ENCODE measurements around the gene TPCN2. TPM values are rescaled to one million over a fixed set of nuclear protein-coding genes. Genes with fewer than 3 reads are reported as not detected.

TPCN2 gene
- total RNA-seq, 1 donor from 2014 or later, result 36.2 TPM

GRCh38 chr11:69083531-69084247, 35.0 kb downstream of the TPCN2 start:
- ATAC-seq (no peak), DNase-seq (ENCODE audit: low spot score) (no peak)
- intact Hi-C loops (cut with DNase I), result loop anchor here (10.0 kb wide), 1 partner anchor 179 kb away; the partner anchor contains the start of genes IGHMBP2 and MRPL21

- ATAC-seq, result no peak
- intact Hi-C loops (cut with DNase I), result loop anchor here (10.0 kb wide), 1 partner anchor 180 kb away; the partner anchor contains the start of genes IGHMBP2 and MRPL21
These were observed 35.6 kb downstream of the TPCN2 start for GRCh38 chr11:69084371-69084770.

GRCh38 chr11:69085490-69086095, 36.9 kb downstream of the TPCN2 start:
- DNase-seq (ENCODE audit: low spot score) (no peak), ATAC-seq (peak; percentile 6)
- intact Hi-C loops (cut with DNase I), result loop anchor here (10.0 kb wide), 1 partner anchor 181 kb away; the partner anchor contains the start of genes IGHMBP2 and MRPL21

More at GRCh38 chr11:69084371-69084770, 35.6 kb downstream of the TPCN2 start:
- no peak for DNase-seq (ENCODE audit: low spot score)

- intact Hi-C loops (cut with DNase I), result loop anchor here (10.0 kb wide), 1 partner anchor 182 kb away; the partner anchor contains the start of genes IGHMBP2 and MRPL21
- ATAC-seq, result peak; percentile 62
- no peak for DNase-seq (ENCODE audit: low spot score)
These were observed 37.7 kb downstream of the TPCN2 start for GRCh38 chr11:69086152-69087132.

GRCh38 chr11:69087133-69087524, 38.4 kb downstream of the TPCN2 start:
- ATAC-seq (peak; percentile 19), DNase-seq (ENCODE audit: low spot score) (no peak)
- intact Hi-C loops (cut with DNase I), result loop anchor here (10.0 kb wide), 1 partner anchor 182 kb away; the partner anchor contains the start of genes IGHMBP2 and MRPL21

GRCh38 chr11:69087811-69088210, 39.1 kb downstream of the TPCN2 start:
- intact Hi-C loops (cut with DNase I), result loop anchor here (10.0 kb wide), 1 partner anchor 183 kb away; the partner anchor contains the start of genes IGHMBP2 and MRPL21
- no peak for ATAC-seq
- no peak for DNase-seq (ENCODE audit: low spot score)

GRCh38 chr11:69088676-69089146, 40.0 kb downstream of the TPCN2 start:
- DNase-seq (ENCODE audit: low spot score) (peak; percentile 87), ATAC-seq (peak; percentile 72)
- intact Hi-C loops (cut with DNase I), result loop anchor here (10.0 kb wide), 1 partner anchor 184 kb away; the partner anchor contains the start of genes IGHMBP2 and MRPL21

- no peak for ATAC-seq
- intact Hi-C loops (cut with DNase I), result loop anchor here (10.0 kb wide), 1 partner anchor 184 kb away; the partner anchor contains the start of genes IGHMBP2 and MRPL21
- DNase-seq (ENCODE audit: low spot score), result no peak
These were observed 40.5 kb downstream of the TPCN2 start for GRCh38 chr11:69089258-69089657.

GRCh38 chr11:69091638-69092165, 43.0 kb downstream of the TPCN2 start:
- ATAC-seq, result no peak
- no peak for DNase-seq (ENCODE audit: low spot score)
- intact Hi-C loops (cut with DNase I), result no loop called here

- no peak for ATAC-seq
- intact Hi-C loops (cut with DNase I), result no loop called here
- DNase-seq (ENCODE audit: low spot score), result no peak
These were observed 43.5 kb downstream of the TPCN2 start for GRCh38 chr11:69092263-69092662.

- ATAC-seq (no peak), DNase-seq (ENCODE audit: low spot score) (no peak)
- intact Hi-C loops (cut with DNase I), result no loop called here
These were observed 44.4 kb downstream of the TPCN2 start for GRCh38 chr11:69093106-69093505.

- intact Hi-C loops (cut with DNase I), result no loop called here
- no peak for DNase-seq (ENCODE audit: low spot score)
- peak; percentile 13 for ATAC-seq
These were observed 45.6 kb downstream of the TPCN2 start for GRCh38 chr11:69094111-69094914.

GRCh38 chr11:69094915-69095290, 46.2 kb downstream of the TPCN2 start:
- ATAC-seq, result peak; percentile 3
- DNase-seq (ENCODE audit: low spot score), result no peak
- intact Hi-C loops (cut with DNase I), result no loop called here

GRCh38 chr11:69095300-69095699, 46.6 kb downstream of the TPCN2 start:
- ATAC-seq, result peak; percentile 25
- DNase-seq (ENCODE audit: low spot score), result no peak
- intact Hi-C loops (cut with DNase I), result no loop called here

GRCh38 chr11:69096473-69096872, 47.7 kb downstream of the TPCN2 start:
- DNase-seq (ENCODE audit: low spot score) (no peak), ATAC-seq (no peak)
- intact Hi-C loops (cut with DNase I), result no loop called here

- intact Hi-C loops (cut with DNase I), result no loop called here
- DNase-seq (ENCODE audit: low spot score) (no peak), ATAC-seq (no peak)
These were observed 48.5 kb downstream of the TPCN2 start for GRCh38 chr11:69097263-69097662.

GRCh38 chr11:69099180-69099579, 50.4 kb downstream of the TPCN2 start:
- DNase-seq (ENCODE audit: low spot score), result no peak
- intact Hi-C loops (cut with DNase I), result no loop called here
- no peak for ATAC-seq

Measured in sciatic nerve (tissue), 2 donors.